Astrocyte (in vitro differentiated cells and primary cell): Measurements from ENCODE around the gene DNPH1. TPM values are rescaled to one million over a fixed set of nuclear protein-coding genes. Genes with fewer than 3 reads are reported as not detected.

ENCODE experiments used
- DNase-seq: peaks from one replicate; pipeline ENCODE4 v3.0.0-alpha.2; 2010; ENCODE audit warnings: low read depth
- FAIRE-seq: peaks from 2 replicates; lab custom pipeline; 2011; peaks lifted over from hg19 to GRCh38; lab: Jason Lieb, UNC
- H2AFZ ChIP-seq: 2 replicates; pipeline ENCODE4 v1.6.0; 2012; ENCODE audit warnings: low read depth, low read length, inconsistent platforms
- H3K27ac ChIP-seq: 2 replicates; pipeline ENCODE4 v1.5.1; 2011; ENCODE audit warnings: low read depth, low read length, inconsistent platforms
- H3K27me3 ChIP-seq: 2 replicates; pipeline ENCODE4 v1.6.0; 2011; ENCODE audit warnings: low read length, inconsistent platforms; ENCODE audit not compliant: insufficient read depth
- H3K36me3 ChIP-seq: 2 replicates; pipeline ENCODE4 v1.5.1; 2011; ENCODE audit warnings: low read length, inconsistent platforms; ENCODE audit not compliant: insufficient read depth
- H3K4me1 ChIP-seq: 2 replicates; pipeline ENCODE4 v1.5.1; 2011; ENCODE audit warnings: low read length, inconsistent platforms; ENCODE audit not compliant: insufficient read depth
- H3K4me2 ChIP-seq: 2 replicates; pipeline ENCODE4 v1.6.0; 2012; ENCODE audit warnings: low read length, inconsistent platforms
- H3K4me3 ChIP-seq: 2 replicates; pipeline ENCODE4 v1.5.1; 2011; ENCODE audit warnings: low read depth, mild to moderate bottlenecking, low read length, inconsistent platforms; ENCODE audit not compliant: insufficient read depth
- H3K79me2 ChIP-seq: 2 replicates; pipeline ENCODE4 v1.6.0; 2012; ENCODE audit warnings: mild to moderate bottlenecking, low read length, inconsistent platforms; ENCODE audit not compliant: insufficient read depth
- H3K9ac ChIP-seq: 2 replicates; pipeline ENCODE4 v1.6.0; 2012; ENCODE audit warnings: mild to moderate bottlenecking, low read length, inconsistent platforms
- H3K9me3 ChIP-seq: 2 replicates; pipeline ENCODE4 v1.5.1; 2012; ENCODE audit warnings: low read depth, mild to moderate bottlenecking, low read length, inconsistent platforms; ENCODE audit not compliant: insufficient read depth
- H4K20me1 ChIP-seq: 2 replicates; pipeline ENCODE4 v1.6.0; 2012; ENCODE audit warnings: low read length, inconsistent platforms; ENCODE audit not compliant: insufficient read depth
- H3K27ac Mint-ChIP-seq: one replicate; pipeline ENCODE4 v1.8.0; 2021; ENCODE audit warnings: mild to moderate bottlenecking, mixed read lengths; ENCODE audit not compliant: unreplicated experiment
- H3K27me3 Mint-ChIP-seq: one replicate; pipeline ENCODE4 v1.8.0; 2021; ENCODE audit warnings: low read depth, mixed read lengths; ENCODE audit not compliant: unreplicated experiment
- H3K36me3 Mint-ChIP-seq: one replicate; pipeline ENCODE4 v1.8.0; 2021; ENCODE audit warnings: low read depth, mixed read lengths; ENCODE audit not compliant: unreplicated experiment
- H3K4me1 Mint-ChIP-seq: one replicate; pipeline ENCODE4 v1.8.0; 2021; ENCODE audit warnings: low read depth, mixed read lengths; ENCODE audit not compliant: unreplicated experiment
- H3K4me3 Mint-ChIP-seq: one replicate; pipeline ENCODE4 v1.8.0; 2021; ENCODE audit warnings: mild to moderate bottlenecking, moderate library complexity, mixed read lengths; ENCODE audit not compliant: unreplicated experiment
- H3K9me3 Mint-ChIP-seq: one replicate; pipeline ENCODE4 v1.8.0; 2021; ENCODE audit warnings: mild to moderate bottlenecking, mixed read lengths; ENCODE audit not compliant: unreplicated experiment
- EZH2 ChIP-seq: IDR thresholded peaks from 2 replicates; pipeline ENCODE4 v1.6.1; 2012; ENCODE audit warnings: mild to moderate bottlenecking, low read length, inconsistent platforms; ENCODE audit not compliant: insufficient read depth
- total RNA-seq: library from RNA; stranded (reverse); gene quantifications from 2 replicates; pipeline ENCODE4 v1.2.1, GENCODE V29; 2021
- TF ChIP-seq, protein P1 (sequence below): IDR thresholded peaks from 2 replicates; pipeline ENCODE4 v1.5.1; 2011; ENCODE audit warnings: low read depth, mild to moderate bottlenecking, inconsistent platforms, low read length, moderate library complexity; ENCODE audit not compliant: insufficient read depth

The DNPH1 gene
- total RNA-seq, 1 donor from 2014 or later, result 15.1 TPM

- no peaks in the 10 kb centered on the region for H3K27me3 ChIP-seq
- peaks cover 20% of the 10 kb centered on the region for H3K36me3 Mint-ChIP-seq
- H3K9me3 Mint-ChIP-seq, result no peaks in the 10 kb centered on the region
- peaks cover 58% of the 10 kb centered on the region for H4K20me1 ChIP-seq
- H3K27ac ChIP-seq, result no peak overlapping the region
- DNase-seq (no peak), FAIRE-seq (no peak)
- no peak overlapping the region for H3K4me3 Mint-ChIP-seq
- no peaks in the 10 kb centered on the region for H3K27me3 Mint-ChIP-seq
- no peak overlapping the region for H3K4me2 ChIP-seq
- TF ChIP-seq, protein P1, sequence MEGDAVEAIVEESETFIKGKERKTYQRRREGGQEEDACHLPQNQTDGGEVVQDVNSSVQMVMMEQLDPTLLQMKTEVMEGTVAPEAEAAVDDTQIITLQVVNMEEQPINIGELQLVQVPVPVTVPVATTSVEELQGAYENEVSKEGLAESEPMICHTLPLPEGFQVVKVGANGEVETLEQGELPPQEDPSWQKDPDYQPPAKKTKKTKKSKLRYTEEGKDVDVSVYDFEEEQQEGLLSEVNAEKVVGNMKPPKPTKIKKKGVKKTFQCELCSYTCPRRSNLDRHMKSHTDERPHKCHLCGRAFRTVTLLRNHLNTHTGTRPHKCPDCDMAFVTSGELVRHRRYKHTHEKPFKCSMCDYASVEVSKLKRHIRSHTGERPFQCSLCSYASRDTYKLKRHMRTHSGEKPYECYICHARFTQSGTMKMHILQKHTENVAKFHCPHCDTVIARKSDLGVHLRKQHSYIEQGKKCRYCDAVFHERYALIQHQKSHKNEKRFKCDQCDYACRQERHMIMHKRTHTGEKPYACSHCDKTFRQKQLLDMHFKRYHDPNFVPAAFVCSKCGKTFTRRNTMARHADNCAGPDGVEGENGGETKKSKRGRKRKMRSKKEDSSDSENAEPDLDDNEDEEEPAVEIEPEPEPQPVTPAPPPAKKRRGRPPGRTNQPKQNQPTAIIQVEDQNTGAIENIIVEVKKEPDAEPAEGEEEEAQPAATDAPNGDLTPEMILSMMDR, result no peak
- no peak for TF ChIP-seq EZH2
- H3K4me3 ChIP-seq, result no peak overlapping the region
- H3K9me3 ChIP-seq, result no peaks in the 10 kb centered on the region
- H3K4me1 Mint-ChIP-seq, result peaks cover 42% of the 10 kb centered on the region
- peaks cover 41% of the 10 kb centered on the region for H3K4me1 ChIP-seq
- peaks cover 38% of the 10 kb centered on the region for H3K36me3 ChIP-seq
- H2AFZ ChIP-seq, result no peak overlapping the region
- peaks cover 48% of the 10 kb centered on the region for H3K79me2 ChIP-seq
- no peak overlapping the region for H3K9ac ChIP-seq
- H3K27ac Mint-ChIP-seq, result no peak overlapping the region
These were observed 51.1 kb downstream of the DNPH1 start for GRCh38 chr6:43178150-43178549.

DNA sequence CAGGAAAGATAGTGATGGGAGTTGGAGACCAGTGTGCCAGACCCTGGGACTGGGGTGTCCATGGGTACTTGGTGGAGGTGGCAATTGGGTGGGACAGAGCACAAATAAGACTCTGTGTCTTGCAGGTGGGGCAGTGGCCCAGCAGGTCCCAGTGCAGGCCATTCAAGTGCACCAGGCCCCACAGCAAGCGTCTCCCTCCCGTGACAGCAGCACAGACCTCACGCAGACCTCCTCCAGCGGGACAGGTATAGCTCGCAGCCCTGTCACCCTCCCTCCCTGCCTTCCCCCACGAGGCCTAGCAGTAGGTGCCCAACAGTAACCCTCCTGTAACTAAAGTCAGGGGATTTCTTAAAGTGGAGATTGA is 52.9 kb downstream of the DNPH1 start:
- Histone ChIP-seq H3K9ac (peak overlapping the region; percentile 12), H3K4me1 (peaks cover 32% of the 10 kb centered on the region), H3K27me3 (no peaks in the 10 kb centered on the region), H3K4me3 (no peak overlapping the region), H3K36me3 (peaks cover 38% of the 10 kb centered on the region), H4K20me1 (peaks cover 69% of the 10 kb centered on the region), H3K4me2 (no peak overlapping the region), H3K79me2 (peaks cover 65% of the 10 kb centered on the region), H3K9me3 (no peaks in the 10 kb centered on the region), H3K27ac (no peak overlapping the region), H2AFZ (no peak overlapping the region)
- DNase-seq (no peak), FAIRE-seq (no peak)
- Mint-ChIP-seq H3K4me1 (peaks cover 30% of the 10 kb centered on the region), H3K27ac (peak overlapping the region; percentile 47), H3K4me3 (no peak overlapping the region), H3K9me3 (no peaks in the 10 kb centered on the region), H3K27me3 (no peaks in the 10 kb centered on the region), H3K36me3 (peaks cover 24% of the 10 kb centered on the region)
- TF ChIP-seq, protein P1, result no peak
- TF ChIP-seq EZH2, result no peak

- no peak overlapping the region for H3K4me3 Mint-ChIP-seq
- TF ChIP-seq, protein P1, result no peak
- TF ChIP-seq EZH2, result no peak
- Histone ChIP-seq H3K9ac (peak overlapping the region; percentile 10), H3K9me3 (no peaks in the 10 kb centered on the region), H2AFZ (no peak overlapping the region), H3K4me3 (no peak overlapping the region), H3K4me2 (peak overlapping the region; percentile 99), H3K79me2 (peaks cover 67% of the 10 kb centered on the region), H3K27ac (peak overlapping the region; percentile 73), H3K36me3 (peaks cover 38% of the 10 kb centered on the region), H4K20me1 (peaks cover 63% of the 10 kb centered on the region), H3K27me3 (no peaks in the 10 kb centered on the region), H3K4me1 (peaks cover 27% of the 10 kb centered on the region)
- H3K9me3 Mint-ChIP-seq, result no peaks in the 10 kb centered on the region
- FAIRE-seq, result no peak
- peak overlapping the region; percentile 38 for H3K27ac Mint-ChIP-seq
- peaks cover 21% of the 10 kb centered on the region for H3K36me3 Mint-ChIP-seq
- no peaks in the 10 kb centered on the region for H3K27me3 Mint-ChIP-seq
- no peak for DNase-seq
- H3K4me1 Mint-ChIP-seq, result peaks cover 24% of the 10 kb centered on the region
These were observed 53.4 kb downstream of the DNPH1 start for GRCh38 chr6:43175676-43176422.
